ENCODE measurements around the gene TRERF1. TPM values are rescaled to one million over a fixed set of nuclear protein-coding genes. Genes with fewer than 3 reads are reported as not detected.

The TRERF1 gene
- total and polyA plus RNA-seq, 2 of the 4 experiments (the other 2 are of a cell fraction): 6.3 to 9.9 TPM

DNA sequence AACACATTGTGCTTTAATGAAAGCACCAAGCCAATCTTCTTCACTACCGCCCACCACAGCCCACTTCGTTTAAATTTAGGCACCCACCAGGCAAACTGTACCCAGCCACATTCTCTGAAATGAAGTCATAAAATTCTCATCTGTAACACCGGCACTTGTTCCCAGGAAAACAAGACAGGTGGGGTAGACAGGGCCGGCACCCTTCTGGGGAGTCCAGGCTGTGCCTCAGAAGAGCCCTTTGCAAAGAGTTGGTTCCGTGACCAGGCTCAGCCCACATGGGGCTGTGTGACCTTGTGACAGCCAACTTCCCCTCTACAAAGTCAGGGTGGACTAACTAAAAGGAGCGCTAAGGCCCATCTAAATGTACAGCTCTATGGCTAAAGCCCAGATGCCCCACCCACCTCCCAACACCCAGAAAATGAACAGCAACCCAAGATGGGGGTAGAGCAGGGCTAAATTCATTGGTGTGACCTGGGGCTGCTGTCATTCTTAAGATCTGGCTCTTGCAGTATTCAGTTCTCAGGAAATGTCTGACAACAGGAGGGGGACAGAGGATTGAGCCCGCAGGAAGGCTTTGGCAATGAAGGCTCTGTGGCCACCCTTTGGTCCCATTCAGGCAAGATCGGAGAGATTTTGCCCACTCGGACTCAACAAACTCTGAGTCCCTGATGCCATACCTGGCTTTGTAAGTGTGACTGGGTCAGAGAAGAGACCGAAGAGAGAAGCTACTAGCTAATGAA, 56.7 kb downstream of the TRERF1 start:
- dilution Hi-C loops (cut with HindIII; ENCODE audit: low sequenced_read_pairs, unreplicated experiment) (no loop called here), intact Hi-C loops (cut with micrococcal nuclease) (no loop called here), in situ Hi-C loops (cut with MboI; ENCODE audit: low sequenced_read_pairs) (no loop called here)
- no peaks in the 10 kb centered on the region for H3K9me3 ChIP-seq (ENCODE audit: control insufficient read depth, insufficient read depth, low read length)
- no peak overlapping the region for H3K14ac ChIP-seq (replicated peaks; ENCODE audit: low read depth, low read length)
- no peak overlapping the region for H3K18ac ChIP-seq (ENCODE audit: low read depth, low read length)
- peaks cover 2% of the 10 kb centered on the region; the same call in 1 of the 2 replicates for H3K4me1 ChIP-seq (ENCODE audit: control insufficient read depth, insufficient read depth, low read length)
- no peak overlapping the region for H4K5ac ChIP-seq (ENCODE audit: low read depth, low read length)
- H3K9me1 ChIP-seq (ENCODE audit: insufficient read depth, low read length): peaks cover 27% of the 10 kb centered on the region
- H3K36me3 ChIP-seq (ENCODE audit: control insufficient read depth, insufficient read depth, low read length): peaks cover 2% of the 10 kb centered on the region; the same call in 1 of the 2 replicates
- no peak overlapping the region for H3K4me3 ChIP-seq (ENCODE audit: insufficient read depth, low read depth, low read length)
- H4K8ac ChIP-seq (ENCODE audit: low read depth in 2 of 2, low read length in 2 of 2): no peak overlapping the region
- H2AFZ ChIP-seq (replicated peaks; ENCODE audit: low read length, poor library complexity): no peak overlapping the region
- H3K27me3 ChIP-seq (ENCODE audit: control insufficient read depth, insufficient read depth, low read length): no peaks in the 10 kb centered on the region
- H3K4me2 ChIP-seq (ENCODE audit: low read depth, low read length): no peak overlapping the region
- ATAC-seq (ENCODE audit: low read depth) (no peak), DNase-seq (no peak)
- no peak overlapping the region for H2BK120ac ChIP-seq (ENCODE audit: low read depth, low read length)
- H2BK5ac ChIP-seq (ENCODE audit: low read depth, low read length, poor library complexity, severe bottlenecking): no peak overlapping the region
- WGBS, 2 experiments (ENCODE audit: extremely low coverage in 2 of 2, insufficient read length in 1 of 2): 100% methylated on average over 4 of the region's 10 CpGs; no CpG with 5 or more reads in 1 of the 2 experiments
- POLR2A ChIA-PET (ENCODE audit: unreplicated experiment): no interaction called here
- H2AK9ac ChIP-seq (replicated peaks; ENCODE audit: low read depth, low read length, poor library complexity): no peak overlapping the region
- H3K56ac ChIP-seq (ENCODE audit: extremely low read depth, insufficient read depth, low read length): no peak overlapping the region
- no peak overlapping the region for H3K27ac ChIP-seq (ENCODE audit: insufficient read depth, low read length)
- TF ChIP-seq CHD1 (IDR thresholded peaks at IDR 0.05; ENCODE audit: low read depth, low read length) (no peak), SMC3 (IDR thresholded peaks at IDR 0.05; ENCODE audit: low read depth, low read length) (no peak), RAD21 (IDR thresholded peaks at IDR 0.05; ENCODE audit: low read length) (no peak), RCOR1 (IDR thresholded peaks at IDR 0.05; ENCODE audit: insufficient replicate concordance, low read length) (no peak), MXI1 (IDR thresholded peaks at IDR 0.05; ENCODE audit: borderline replicate concordance, low read depth, low read length) (no peak), BHLHE40 (IDR thresholded peaks at IDR 0.05; ENCODE audit: low read depth, low read length) (no peak), FOS (IDR thresholded peaks at IDR 0.05; ENCODE audit: low read depth, low read length) (no peak), NFE2L2 (IDR thresholded peaks at IDR 0.05; ENCODE audit: low read depth, low read length) (no peak), POLR2A (IDR thresholded peaks at IDR 0.05; ENCODE audit: low read depth, low read length) (no peak), MAFK (IDR thresholded peaks at IDR 0.05; ENCODE audit: low read depth, low read length) (no peak), MAZ (IDR thresholded peaks at IDR 0.05; ENCODE audit: borderline replicate concordance, low read depth, low read length) (no peak), RFX5 (IDR thresholded peaks at IDR 0.05; ENCODE audit: low read depth, low read length) (no peak)
- TF ChIP-seq, protein P1, sequence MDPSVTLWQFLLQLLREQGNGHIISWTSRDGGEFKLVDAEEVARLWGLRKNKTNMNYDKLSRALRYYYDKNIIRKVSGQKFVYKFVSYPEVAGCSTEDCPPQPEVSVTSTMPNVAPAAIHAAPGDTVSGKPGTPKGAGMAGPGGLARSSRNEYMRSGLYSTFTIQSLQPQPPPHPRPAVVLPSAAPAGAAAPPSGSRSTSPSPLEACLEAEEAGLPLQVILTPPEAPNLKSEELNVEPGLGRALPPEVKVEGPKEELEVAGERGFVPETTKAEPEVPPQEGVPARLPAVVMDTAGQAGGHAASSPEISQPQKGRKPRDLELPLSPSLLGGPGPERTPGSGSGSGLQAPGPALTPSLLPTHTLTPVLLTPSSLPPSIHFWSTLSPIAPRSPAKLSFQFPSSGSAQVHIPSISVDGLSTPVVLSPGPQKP (IDR thresholded peaks at IDR 0.05; ENCODE audit: borderline replicate concordance, low read depth, low read length): no peak
- TF ChIP-seq, protein P2, sequence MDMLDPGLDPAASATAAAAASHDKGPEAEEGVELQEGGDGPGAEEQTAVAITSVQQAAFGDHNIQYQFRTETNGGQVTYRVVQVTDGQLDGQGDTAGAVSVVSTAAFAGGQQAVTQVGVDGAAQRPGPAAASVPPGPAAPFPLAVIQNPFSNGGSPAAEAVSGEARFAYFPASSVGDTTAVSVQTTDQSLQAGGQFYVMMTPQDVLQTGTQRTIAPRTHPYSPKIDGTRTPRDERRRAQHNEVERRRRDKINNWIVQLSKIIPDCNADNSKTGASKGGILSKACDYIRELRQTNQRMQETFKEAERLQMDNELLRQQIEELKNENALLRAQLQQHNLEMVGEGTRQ (IDR thresholded peaks at IDR 0.05; ENCODE audit: low read depth, low read length): no peak
- BruUV-seq (replicated peaks): no TSS peak
- H3K9ac ChIP-seq (ENCODE audit: low read depth, low read length): no peak overlapping the region
- no peak overlapping the region for H2BK20ac ChIP-seq (ENCODE audit: low read depth, low read length)
- H4K91ac ChIP-seq (ENCODE audit: insufficient read depth, low read depth, low read length): no peak overlapping the region
- H3K23ac ChIP-seq (ENCODE audit: low read depth, low read length): no peak overlapping the region
- peaks cover 69 to 93% of the 10 kb centered on the region in 2 experiments for H3K79me1 ChIP-seq (ENCODE audit: low read depth in 1 of 2, low read length in 2 of 2)
- H2AK5ac ChIP-seq (ENCODE audit: low read depth, low read length): no peak overlapping the region
- peaks cover 65% of the 10 kb centered on the region for H4K20me1 ChIP-seq (ENCODE audit: insufficient read depth, low read length)
- CTCF ChIA-PET: no interaction called here
- H3K4ac ChIP-seq (ENCODE audit: low read depth, low read length): no peak overlapping the region
- H2BK15ac ChIP-seq (ENCODE audit: low read depth, low read length): no peak overlapping the region

All from IMR-90 (cell line).